Smooth muscle cell (in vitro differentiated cells): ENCODE measurements around the gene TMBIM6. TPM values are rescaled to one million over a fixed set of nuclear protein-coding genes. Genes with fewer than 3 reads are reported as not detected.

Experiments
- DNase-seq: peaks from one replicate; lab custom pipeline; 2025; ENCODE audit not compliant: unreplicated experiment; lab: John Stamatoyannopoulos, UW
- H2AFZ ChIP-seq: fragments of 200-600 bp; sonication (generic); 2 replicates; pipeline ENCODE4 v1.6.0; 2016; ENCODE audit warnings: antibody characterized with exemption, low read depth, mild to moderate bottlenecking
- H3F3A ChIP-seq: fragments of 200-600 bp; sonication (generic); 2 replicates; pipeline ENCODE4 v1.6.0; 2017; ENCODE audit warnings: antibody characterized with exemption, low read depth
- H3K27ac ChIP-seq: fragments of 200-600 bp; sonication (generic); 2 replicates; pipeline ENCODE4 v1.5.1; 2016; ENCODE audit warnings: low read depth, mild to moderate bottlenecking
- H3K27me3 ChIP-seq: fragments of 200-600 bp; sonication (generic); 2 replicates; pipeline ENCODE4 v1.6.1; 2016; ENCODE audit warnings: low read depth, mild to moderate bottlenecking
- H3K36me3 ChIP-seq: fragments of 200-600 bp; sonication (generic); 2 replicates; pipeline ENCODE4 v1.5.1; 2016; ENCODE audit warnings: low read depth
- H3K4me1 ChIP-seq: fragments of 200-600 bp; sonication (generic); 2 replicates; pipeline ENCODE4 v1.5.1; 2016; ENCODE audit warnings: low read depth
- H3K4me2 ChIP-seq: fragments of 200-600 bp; sonication (generic); 2 replicates; pipeline ENCODE4 v1.6.0; 2016; ENCODE audit warnings: mild to moderate bottlenecking
- H3K4me3 ChIP-seq: fragments of 200-600 bp; sonication (generic); 2 replicates; pipeline ENCODE4 v1.5.1; 2016; ENCODE audit warnings: mild to moderate bottlenecking
- H3K79me2 ChIP-seq: fragments of 200-600 bp; sonication (generic); 2 replicates; pipeline ENCODE4 v1.6.0; 2016; ENCODE audit warnings: low read depth, mild to moderate bottlenecking
- H3K9ac ChIP-seq: fragments of 200-600 bp; sonication (generic); 2 replicates; pipeline ENCODE4 v1.6.0; 2016; ENCODE audit warnings: low read depth
- H3K9me3 ChIP-seq: fragments of 200-600 bp; sonication (generic); replicated peaks from 2 replicates; pipeline ENCODE4 v1.5.1; 2016; ENCODE audit warnings: low read depth
- H4K20me1 ChIP-seq: fragments of 200-600 bp; sonication (generic); 2 replicates; pipeline ENCODE4 v1.6.0; 2016; ENCODE audit warnings: low read depth
- WGBS: methylation state at CpG from one replicate; pipeline ENCODE4 v1.1.7; 2016; ENCODE audit warnings: low lambda C conversion rate; 5-methylcytosine and 5-hydroxymethylcytosine counted together
- polyA plus RNA-seq: library from polyadenylated mRNA; unstranded; fragments of >200 nt; fragmentation: Nextera tagmentation; extraction: Ambion mirVana; gene quantifications from 2 replicates; pipeline ENCODE4 v1.2.1, GENCODE V29; 2016
- total RNA-seq: library from RNA; depleted of rRNA; stranded (reverse); fragments of >200 nt; gene quantifications from 2 replicates; pipeline ENCODE4 v1.2.3, GENCODE V29; 2014
- TF ChIP-seq, protein P1 (sequence below): fragments of 200-600 bp; sonication (generic); IDR thresholded peaks from 2 replicates; pipeline ENCODE4 v1.5.1; 2017; ENCODE audit warnings: borderline replicate concordance, mild to moderate bottlenecking, antibody characterized with exemption; ENCODE audit not compliant: insufficient read depth, poor library complexity, severe bottlenecking

The TMBIM6 gene
- total and polyA plus RNA-seq, 2 experiments from 2014 or later = 611 to 677 TPM

DNA sequence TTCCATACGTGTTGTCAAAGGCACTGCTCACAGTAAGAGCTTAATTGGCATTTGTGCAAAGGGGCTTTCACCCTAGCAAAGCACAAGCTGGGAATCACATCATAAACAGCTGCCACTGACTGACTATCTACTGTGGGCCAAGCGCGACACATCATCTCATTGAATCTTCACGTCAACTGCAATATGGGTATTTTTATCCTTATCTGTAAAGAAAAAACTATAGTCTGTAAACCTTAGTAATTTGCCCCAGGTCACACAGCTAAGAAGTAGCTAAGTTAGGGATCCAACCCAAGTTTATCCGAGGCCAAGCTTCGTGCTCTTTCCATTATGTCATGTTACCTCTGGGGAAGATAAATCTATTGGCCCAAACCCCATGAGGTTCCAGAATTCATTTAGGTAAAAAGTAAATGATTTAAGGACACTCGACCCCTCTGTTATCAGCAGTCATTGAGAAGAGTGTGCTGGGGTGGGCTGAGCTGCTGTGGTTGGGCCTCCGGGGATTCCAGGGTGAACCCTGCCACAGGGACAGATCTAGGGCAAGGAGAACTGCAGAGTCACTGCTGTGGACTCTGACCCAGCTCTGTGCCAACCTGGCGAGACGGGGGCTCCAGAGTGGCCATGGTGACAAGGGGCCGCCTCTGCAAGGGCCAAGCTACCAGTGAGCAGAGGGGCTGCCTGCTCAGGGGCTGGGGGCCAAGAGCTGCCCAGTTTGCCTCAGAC lies 59.2 kb downstream of the TMBIM6 start:
- Histone ChIP-seq H2AFZ (no peak overlapping the region), H3K9ac (no peak overlapping the region), H3K4me3 (no peak overlapping the region), H3K36me3 (no peaks in the 10 kb centered on the region), H3K79me2 (no peaks in the 10 kb centered on the region), H3K27ac (no peak overlapping the region), H4K20me1 (no peaks in the 10 kb centered on the region), H3K4me1 (no peaks in the 10 kb centered on the region), H3K9me3 (no peaks in the 10 kb centered on the region), H3F3A (no peaks in the 10 kb centered on the region), H3K4me2 (no peak overlapping the region), H3K27me3 (no peaks in the 10 kb centered on the region)
- WGBS = 95% methylated on average over 11 of the region's 11 CpGs
- DNase-seq = no peak
- TF ChIP-seq, protein P1, sequence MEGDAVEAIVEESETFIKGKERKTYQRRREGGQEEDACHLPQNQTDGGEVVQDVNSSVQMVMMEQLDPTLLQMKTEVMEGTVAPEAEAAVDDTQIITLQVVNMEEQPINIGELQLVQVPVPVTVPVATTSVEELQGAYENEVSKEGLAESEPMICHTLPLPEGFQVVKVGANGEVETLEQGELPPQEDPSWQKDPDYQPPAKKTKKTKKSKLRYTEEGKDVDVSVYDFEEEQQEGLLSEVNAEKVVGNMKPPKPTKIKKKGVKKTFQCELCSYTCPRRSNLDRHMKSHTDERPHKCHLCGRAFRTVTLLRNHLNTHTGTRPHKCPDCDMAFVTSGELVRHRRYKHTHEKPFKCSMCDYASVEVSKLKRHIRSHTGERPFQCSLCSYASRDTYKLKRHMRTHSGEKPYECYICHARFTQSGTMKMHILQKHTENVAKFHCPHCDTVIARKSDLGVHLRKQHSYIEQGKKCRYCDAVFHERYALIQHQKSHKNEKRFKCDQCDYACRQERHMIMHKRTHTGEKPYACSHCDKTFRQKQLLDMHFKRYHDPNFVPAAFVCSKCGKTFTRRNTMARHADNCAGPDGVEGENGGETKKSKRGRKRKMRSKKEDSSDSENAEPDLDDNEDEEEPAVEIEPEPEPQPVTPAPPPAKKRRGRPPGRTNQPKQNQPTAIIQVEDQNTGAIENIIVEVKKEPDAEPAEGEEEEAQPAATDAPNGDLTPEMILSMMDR = no peak

DNA sequence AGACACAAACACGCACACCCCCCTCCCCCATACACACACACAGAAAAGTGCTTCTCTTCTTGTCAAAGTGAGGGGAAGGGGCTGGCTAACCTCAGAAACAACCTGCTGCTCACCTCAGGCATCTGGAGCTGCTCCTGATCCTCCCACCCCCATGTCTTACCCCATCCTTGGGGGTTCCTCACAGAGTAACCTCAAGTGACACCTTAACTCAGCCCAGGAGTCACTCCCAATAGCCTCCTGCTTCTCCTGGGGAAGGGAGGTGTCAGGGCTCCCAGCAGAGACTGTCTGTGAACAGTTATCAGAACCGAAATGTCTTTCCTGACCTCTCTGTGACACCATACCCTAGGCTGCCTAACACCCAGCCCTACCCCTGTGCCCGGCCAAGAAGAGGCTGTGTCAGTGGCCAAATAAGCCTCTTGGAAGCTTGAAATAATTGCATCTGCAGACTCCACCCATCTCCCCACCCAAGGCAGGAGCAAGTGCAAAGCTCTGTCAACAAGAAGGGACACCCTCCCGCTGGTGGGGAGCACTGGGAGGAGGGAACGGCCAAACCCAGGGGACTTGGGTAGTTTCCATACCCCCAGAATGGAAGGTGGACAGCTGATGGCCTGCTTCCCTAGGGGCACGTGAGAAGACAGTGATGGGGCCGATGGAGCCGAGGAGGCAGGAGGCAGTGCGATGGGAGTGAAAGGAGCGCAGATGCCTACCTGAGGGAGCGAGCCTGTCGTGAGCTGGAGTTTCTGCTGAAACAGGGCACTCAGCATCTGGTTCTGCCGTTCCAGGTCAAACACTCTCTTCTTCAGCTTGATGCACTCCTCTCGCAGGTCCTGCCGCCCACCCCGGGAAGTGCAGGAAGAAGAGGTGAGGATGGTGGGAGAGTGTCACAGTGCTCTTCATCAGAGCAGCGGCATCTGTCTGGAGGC lies 60.0 kb downstream of the TMBIM6 start:
- 94% methylated on average over 17 of the region's 17 CpGs for WGBS
- Histone ChIP-seq H3K79me2 (peaks cover 4% of the 10 kb centered on the region), H3K9ac (no peak overlapping the region), H3K9me3 (no peaks in the 10 kb centered on the region), H2AFZ (no peak overlapping the region), H3K4me1 (no peaks in the 10 kb centered on the region), H3K27ac (no peak overlapping the region), H3K4me3 (no peak overlapping the region), H3K27me3 (no peaks in the 10 kb centered on the region), H4K20me1 (no peaks in the 10 kb centered on the region), H3F3A (no peaks in the 10 kb centered on the region), H3K4me2 (no peak overlapping the region), H3K36me3 (no peaks in the 10 kb centered on the region)
- DNase-seq = no peak
- TF ChIP-seq, protein P1 = no peak

DNA sequence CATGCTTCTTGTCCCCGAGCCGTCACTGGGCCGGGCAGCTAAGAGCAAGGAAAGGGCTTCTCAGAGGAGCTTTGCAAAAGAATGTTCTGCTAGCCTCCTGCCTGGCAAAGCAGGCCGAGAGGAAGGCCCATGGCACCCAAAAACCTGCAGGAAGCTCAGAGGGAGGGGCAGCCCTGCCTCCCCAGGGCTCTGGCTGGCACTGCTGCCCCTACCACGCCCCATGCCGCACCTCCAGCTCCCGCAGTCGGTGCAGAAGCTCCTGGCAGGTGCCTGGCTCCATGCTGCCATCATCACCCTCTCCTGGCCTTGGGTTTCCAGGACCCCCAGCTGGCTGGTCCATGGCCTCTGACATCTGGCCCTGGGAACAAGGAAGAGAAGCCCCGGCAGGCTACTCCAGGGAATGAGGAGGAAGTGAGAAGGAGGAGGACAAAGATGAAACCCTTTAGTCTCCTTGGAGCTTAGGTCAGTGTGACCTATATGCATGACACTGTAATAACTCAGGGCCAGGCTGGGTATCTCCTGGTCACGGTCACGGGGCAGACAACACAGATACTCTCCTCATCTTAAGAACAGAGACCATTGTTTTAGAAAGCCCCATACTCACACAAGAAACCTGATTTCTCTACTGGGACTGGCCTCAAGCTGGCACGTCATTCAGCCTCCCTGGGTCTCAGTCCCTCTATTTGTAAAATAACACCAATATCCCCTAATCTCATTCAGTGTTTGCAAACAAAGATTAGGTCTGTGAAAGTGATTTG lies 62.5 kb downstream of the TMBIM6 start:
- Histone ChIP-seq H2AFZ (no peak overlapping the region), H3F3A (no peaks in the 10 kb centered on the region), H3K27me3 (no peaks in the 10 kb centered on the region), H3K4me2 (no peak overlapping the region), H3K9me3 (no peaks in the 10 kb centered on the region), H3K9ac (no peak overlapping the region), H4K20me1 (no peaks in the 10 kb centered on the region), H3K4me1 (peaks cover 9% of the 10 kb centered on the region), H3K79me2 (peaks cover 5% of the 10 kb centered on the region), H3K36me3 (no peaks in the 10 kb centered on the region), H3K27ac (no peak overlapping the region), H3K4me3 (no peak overlapping the region)
- WGBS = 97% methylated on average over 12 of the region's 12 CpGs
- TF ChIP-seq, protein P1 = no peak
- DNase-seq = no peak
